Adipocyte (in vitro differentiated cells): ENCODE measurements around the gene EYA2.

Experiments used
- DNase-seq: peaks from one replicate; pipeline ENCODE4 v3.0.0-alpha.2; 2015; ENCODE audit warnings: low read depth
- H3K27me3 ChIP-seq: replicated peaks from 2 replicates; pipeline ENCODE4 v1.7.0; 2013; ENCODE audit warnings: mild to moderate bottlenecking, low read length, moderate library complexity; ENCODE audit not compliant: control insufficient read depth, insufficient read depth
- H3K36me3 ChIP-seq: 2 replicates; pipeline ENCODE4 v1.7.0; 2013; ENCODE audit warnings: low read length, mild to moderate bottlenecking, moderate library complexity; ENCODE audit not compliant: control insufficient read depth, insufficient read depth, severe bottlenecking
- H3K4me1 ChIP-seq: 2 replicates; pipeline ENCODE4 v1.7.0; 2013; ENCODE audit warnings: mild to moderate bottlenecking, low read length, moderate library complexity; ENCODE audit not compliant: control insufficient read depth, insufficient read depth
- H3K4me3 ChIP-seq: 2 replicates; pipeline ENCODE4 v1.7.0; 2013; ENCODE audit warnings: mild to moderate bottlenecking, low read length, moderate library complexity
- H3K9ac ChIP-seq: 2 replicates; pipeline ENCODE4 v1.7.0; 2013; ENCODE audit warnings: mild to moderate bottlenecking, low read length, moderate library complexity
- H3K9me3 ChIP-seq: 2 replicates; pipeline ENCODE4 v1.7.0; 2013; ENCODE audit warnings: mild to moderate bottlenecking, low read length, moderate library complexity; ENCODE audit not compliant: control insufficient read depth

Gene EYA2

GRCh38 chr20:47031004-47031403, 136.4 kb downstream of the EYA2 start:
- DNase-seq = no peak
- Histone ChIP-seq H3K36me3 (peaks cover 4% of the 10 kb centered on the region), H3K27me3 (no peaks in the 10 kb centered on the region), H3K9me3 (peaks cover 14% of the 10 kb centered on the region), H3K9ac (no peak overlapping the region), H3K4me1 (peaks cover 12% of the 10 kb centered on the region), H3K4me3 (no peak overlapping the region)

- H3K9ac ChIP-seq = no peak overlapping the region
- H3K27me3 ChIP-seq = no peaks in the 10 kb centered on the region
- no peak overlapping the region for H3K4me3 ChIP-seq
- H3K4me1 ChIP-seq = peaks cover 19% of the 10 kb centered on the region
- H3K36me3 ChIP-seq = peaks cover 4% of the 10 kb centered on the region
- DNase-seq = no peak
- H3K9me3 ChIP-seq = peaks cover 14% of the 10 kb centered on the region
These were observed 137.2 kb downstream of the EYA2 start for GRCh38 chr20:47031821-47032220.

GRCh38 chr20:47032933-47033578, 138.4 kb downstream of the EYA2 start:
- peaks cover 4% of the 10 kb centered on the region for H3K36me3 ChIP-seq

GRCh38 chr20:47033665-47034064, 139.0 kb downstream of the EYA2 start:
- Histone ChIP-seq H3K9ac (no peak overlapping the region), H3K9me3 (peaks cover 7% of the 10 kb centered on the region), H3K27me3 (no peaks in the 10 kb centered on the region), H3K4me3 (no peak overlapping the region), H3K4me1 (peaks cover 22% of the 10 kb centered on the region), H3K36me3 (no peaks in the 10 kb centered on the region)
- DNase-seq = no peak

More at GRCh38 chr20:47032933-47033578, 138.4 kb downstream of the EYA2 start:
- Histone ChIP-seq H3K27me3 (no peaks in the 10 kb centered on the region), H3K4me3 (no peak overlapping the region), H3K9me3 (peaks cover 13% of the 10 kb centered on the region), H3K4me1 (peaks cover 19% of the 10 kb centered on the region), H3K9ac (no peak overlapping the region)
- DNase-seq = no peak

GRCh38 chr20:47035026-47035590, 140.5 kb downstream of the EYA2 start:
- H3K4me3 ChIP-seq = no peak overlapping the region
- no peaks in the 10 kb centered on the region for H3K36me3 ChIP-seq
- H3K9ac ChIP-seq = no peak overlapping the region
- peaks cover 24% of the 10 kb centered on the region for H3K4me1 ChIP-seq
- H3K27me3 ChIP-seq = no peaks in the 10 kb centered on the region
- peak; percentile 22 for DNase-seq
- H3K9me3 ChIP-seq = peaks cover 6% of the 10 kb centered on the region

GRCh38 chr20:47036091-47036870, 141.6 kb downstream of the EYA2 start:
- Histone ChIP-seq H3K27me3 (peaks cover 2% of the 10 kb centered on the region), H3K36me3 (no peaks in the 10 kb centered on the region), H3K9ac (peak overlapping the region; percentile 49), H3K4me1 (peaks cover 24% of the 10 kb centered on the region), H3K9me3 (peaks cover 6% of the 10 kb centered on the region), H3K4me3 (peak overlapping the region; percentile 17)
- DNase-seq = no peak

GRCh38 chr20:47038566-47039560, 144.2 kb downstream of the EYA2 start:
- no peaks in the 10 kb centered on the region for H3K36me3 ChIP-seq
- peaks cover under 1% of the 10 kb centered on the region for H3K9me3 ChIP-seq
- peaks cover 4% of the 10 kb centered on the region for H3K27me3 ChIP-seq
- peak; percentile 42 for DNase-seq
- peak overlapping the region; percentile 39 for H3K9ac ChIP-seq
- peak overlapping the region; percentile 16 for H3K4me3 ChIP-seq
- peaks cover 14% of the 10 kb centered on the region for H3K4me1 ChIP-seq

- Histone ChIP-seq H3K9ac (no peak overlapping the region), H3K4me3 (no peak overlapping the region), H3K36me3 (no peaks in the 10 kb centered on the region), H3K4me1 (peaks cover 14% of the 10 kb centered on the region), H3K27me3 (peaks cover 4% of the 10 kb centered on the region), H3K9me3 (peaks cover 9% of the 10 kb centered on the region)
- DNase-seq = no peak
These were observed 146.0 kb downstream of the EYA2 start for GRCh38 chr20:47040506-47041125.

GRCh38 chr20:47041396-47041899, 146.8 kb downstream of the EYA2 start:
- no peaks in the 10 kb centered on the region for H3K36me3 ChIP-seq
- no peak for DNase-seq
- peaks cover 8% of the 10 kb centered on the region for H3K4me1 ChIP-seq
- no peak overlapping the region for H3K4me3 ChIP-seq
- no peak overlapping the region for H3K9ac ChIP-seq
- peaks cover 12% of the 10 kb centered on the region for H3K9me3 ChIP-seq
- peaks cover 4% of the 10 kb centered on the region for H3K27me3 ChIP-seq

- Histone ChIP-seq H3K9ac (no peak overlapping the region), H3K4me3 (no peak overlapping the region), H3K36me3 (no peaks in the 10 kb centered on the region), H3K9me3 (peaks cover 12% of the 10 kb centered on the region), H3K4me1 (peaks cover 6% of the 10 kb centered on the region), H3K27me3 (peaks cover 4% of the 10 kb centered on the region)
- no peak for DNase-seq
These were observed 147.8 kb downstream of the EYA2 start for GRCh38 chr20:47042464-47042863.
